Hypothalamus (tissue), 51 donors: ENCODE results near the gene GAA.
"Not testable (repeated sequence)": the region's sequence is repeated elsewhere in the genome, so short reads cannot be mapped to it uniquely, and the experiment has no call there.

Source experiments
- DNase-seq, 51 donors: peaks; one replicate each; lab custom pipeline; 2025; lab: John Stamatoyannopoulos, UW

GAA gene

GRCh38 chr17:80082403-80083135, 18.8 kb upstream of the GAA start:
- peak in 29 of 51 donors; percentile 12 to 66 (median 35) for DNase-seq

GRCh38 chr17:80083136-80083661, 18.2 kb upstream of the GAA start:
- no peak for DNase-seq

- no peak for DNase-seq
Measured at GRCh38 chr17:80084773-80085172, 16.6 kb upstream of the GAA start.

GRCh38 chr17:80086081-80086480, 15.3 kb upstream of the GAA start:
- no peak for DNase-seq

GRCh38 chr17:80086616-80087015, 14.8 kb upstream of the GAA start:
- DNase-seq: no peak

GRCh38 chr17:80087346-80088265, 13.8 kb upstream of the GAA start:
- DNase-seq: no peak

GRCh38 chr17:80089762-80090161, 11.6 kb upstream of the GAA start:
- DNase-seq: no peak

- not testable (repeated sequence) for DNase-seq
Measured at GRCh38 chr17:80090164-80090563, 11.2 kb upstream of the GAA start.

- DNase-seq: no peak
Measured at GRCh38 chr17:80091376-80091775, 10.0 kb upstream of the GAA start.

GRCh38 chr17:80092959-80093358, 8.4 kb upstream of the GAA start:
- DNase-seq: peak in 3 of 51 donors; percentile 5 to 13 (median 12)

- DNase-seq: no peak
Measured at GRCh38 chr17:80095038-80095843, 6.1 kb upstream of the GAA start.

GRCh38 chr17:80095844-80096475, 5.4 kb upstream of the GAA start:
- DNase-seq: no peak

GRCh38 chr17:80096561-80097021, 4.8 kb upstream of the GAA start:
- DNase-seq: no peak

- no peak for DNase-seq
Measured at GRCh38 chr17:80097127-80097621, 4.2 kb upstream of the GAA start.

- DNase-seq: no peak
Measured at GRCh38 chr17:80097844-80098691, 3.3 kb upstream of the GAA start.

GRCh38 chr17:80099291-80100034, 1.9 kb upstream of the GAA start:
- no peak for DNase-seq

GRCh38 chr17:80100035-80100323, 1.4 kb upstream of the GAA start:
- DNase-seq: no peak

GRCh38 chr17:80101946-80102663, 724 bp downstream of the GAA start:
- DNase-seq: peak in 5 of 51 donors; percentile 21 to 56 (median 31)
